Adrenal gland (tissue), 5 donors: ENCODE data around the gene DNAAF5.
"Not testable (repeated sequence)": the region's sequence is repeated elsewhere in the genome, so short reads cannot be mapped to it uniquely, and the experiment has no call there.

Experiments used
- CTCF ChIP-seq, 6 experiments: fragments of 450-650 bp in 4 of 6; fragments of 200-600 bp in 2 of 6; sonication (generic) in 1 of 6; IDR thresholded peaks; 1 replicate in 5 of 6; 2 replicates in 1 of 6; pipeline versions ENCODE4 v1.5.1 to v1.8.0; 2016 to 2021; ENCODE audit warnings: antibody characterized with exemption in 6 of 6, mild to moderate bottlenecking in 2 of 6, moderate library complexity in 1 of 6
- POLR2A ChIP-seq, 2 donors: fragments of 450-650 bp; IDR thresholded peaks; one replicate each; pipeline ENCODE4 v1.6.1; 2017; ENCODE audit warnings: antibody characterized with exemption in 2 of 2, mild to moderate bottlenecking in 2 of 2, moderate library complexity in 1 of 2
- donor health status: DM: no; HTN: no; CAD: no.

- not testable (repeated sequence) for TF ChIP-seq CTCF, POLR2A (IDR thresholded peaks at IDR 0.05)
These were observed 17.6 kb downstream of the DNAAF5 start for GRCh38 chr7:744128-744520.
